H1 (cell line): Measurements from ENCODE around the gene SLC2A4. TPM values are rescaled to one million over a fixed set of nuclear protein-coding genes. Genes with fewer than 3 reads are reported as not detected.
A peak's percentile ranks its signal among the peaks of the same experiment; 100 is the strongest.

ENCODE experiments used
- EP300 ChIP-seq, 2 experiments: IDR thresholded peaks; 1 replicate in 1 of 2; 2 replicates in 1 of 2; pipeline ENCODE4 v1.6.1; 2011 to 2012; ENCODE audit warnings: low read depth in 2 of 2, low read length in 2 of 2, mild to moderate bottlenecking in 2 of 2, borderline replicate concordance in 1 of 2, inconsistent platforms in 1 of 2, moderate library complexity in 1 of 2
- NANOG ChIP-seq: IDR thresholded peaks from 2 replicates; pipeline ENCODE4 v1.6.1; 2011; ENCODE audit warnings: low read length, low read depth, mild to moderate bottlenecking, inconsistent platforms; ENCODE audit not compliant: insufficient read depth, poor library complexity, severe bottlenecking
- PHF8 ChIP-seq: fragments of 200-600 bp; sonication (generic); conservative IDR thresholded peaks from 2 replicates; pipeline ENCODE4 v1.7.1; 2012; ENCODE audit warnings: low read depth, mild to moderate bottlenecking, inconsistent platforms, low read length, moderate library complexity
- POLR2A ChIP-seq, 2 experiments: IDR thresholded peaks; 1 replicate in 1 of 2; 2 replicates in 1 of 2; pipeline ENCODE4 v1.6.1; 2011; ENCODE audit warnings: low read depth in 2 of 2, low read length in 2 of 2, mild to moderate bottlenecking in 2 of 2; ENCODE audit errors: control extremely low read depth in 1 of 2
- POLR2AphosphoS5 ChIP-seq: IDR thresholded peaks from 2 replicates; pipeline ENCODE4 v1.6.1; 2011; ENCODE audit warnings: low read depth, low read length
- SP1 ChIP-seq: IDR thresholded peaks from 2 replicates; pipeline ENCODE4 v1.6.1; 2011; ENCODE audit warnings: low read depth, low read length
- SUZ12 ChIP-seq: fragments of 200-600 bp; sonication (generic); IDR thresholded peaks from 2 replicates; pipeline ENCODE4 v1.6.1; 2012; ENCODE audit warnings: mild to moderate bottlenecking, inconsistent platforms, low read length, moderate library complexity, mixed read lengths
- TAF1 ChIP-seq: IDR thresholded peaks from 2 replicates; pipeline ENCODE4 v1.6.1; 2011; ENCODE audit warnings: mild to moderate bottlenecking, low read depth, low read length
- TAF7 ChIP-seq: optimal IDR thresholded peaks from 2 replicates; pipeline ENCODE3; 2011; ENCODE audit warnings: low read depth, mild to moderate bottlenecking, inconsistent platforms, low read length, moderate library complexity, borderline replicate concordance
- TBP ChIP-seq: IDR thresholded peaks from 2 replicates; pipeline ENCODE4 v1.6.1; 2011; ENCODE audit warnings: low read depth, low read length, improper control_type of control experiment
- YY1 ChIP-seq: IDR thresholded peaks from 2 replicates; pipeline ENCODE4 v1.6.1; 2011; ENCODE audit warnings: low read depth, mild to moderate bottlenecking, low read length
- polyA plus RNA-seq, 7 experiments: library from polyadenylated mRNA; depleted of rRNA in 3 of 7; stranded (reverse) in 5 of 7; unstranded in 2 of 7; fragments of >200 nt in 5 of 7; fragments of 200-250 nt in 2 of 7; gene quantifications; 1 replicate in 5 of 7; 2 replicates in 1 of 7; 4 replicates in 1 of 7; pipeline versions ENCODE4 v1.2.1 to v1.2.3, GENCODE V29; 2011 to 2013; ENCODE audit warnings: missing spikeins in 2 of 7, mixed read lengths in 2 of 7
- total RNA-seq: library from RNA; stranded (reverse); fragmentation: NEBNext Ultra II Directional; extraction: Animal tissue kit (Norgen Biotek cat#: 25700); gene quantifications from 2 replicates; pipeline ENCODE4 v1.2.1, GENCODE V29; 2021
- TF ChIP-seq, protein P1 (sequence below), 3 experiments: IDR thresholded peaks; 1 replicate in 2 of 3; 2 replicates in 1 of 3; pipeline versions ENCODE4 v1.5.1 to v1.6.1; 2011; ENCODE audit warnings: low read length in 3 of 3, mild to moderate bottlenecking in 3 of 3, inconsistent platforms in 2 of 3, low read depth in 1 of 3, moderate library complexity in 1 of 3; ENCODE audit not compliant: insufficient read depth in 1 of 3; ENCODE audit errors: control extremely low read depth in 1 of 3
- TF ChIP-seq, protein P2 (sequence below): IDR thresholded peaks from 2 replicates; pipeline ENCODE4 v1.6.1; 2012; ENCODE audit warnings: inconsistent platforms
- TF ChIP-seq, protein P3 (sequence below): IDR thresholded peaks from 2 replicates; pipeline ENCODE4 v1.6.1; 2012; ENCODE audit warnings: low read length, inconsistent platforms

Gene SLC2A4
- total and polyA plus RNA-seq, 2 of the 8 experiments (the other 6 are each of a cell fraction or from before 2014, with no cell fraction given), result 5.7 to 6.9 TPM

DNA sequence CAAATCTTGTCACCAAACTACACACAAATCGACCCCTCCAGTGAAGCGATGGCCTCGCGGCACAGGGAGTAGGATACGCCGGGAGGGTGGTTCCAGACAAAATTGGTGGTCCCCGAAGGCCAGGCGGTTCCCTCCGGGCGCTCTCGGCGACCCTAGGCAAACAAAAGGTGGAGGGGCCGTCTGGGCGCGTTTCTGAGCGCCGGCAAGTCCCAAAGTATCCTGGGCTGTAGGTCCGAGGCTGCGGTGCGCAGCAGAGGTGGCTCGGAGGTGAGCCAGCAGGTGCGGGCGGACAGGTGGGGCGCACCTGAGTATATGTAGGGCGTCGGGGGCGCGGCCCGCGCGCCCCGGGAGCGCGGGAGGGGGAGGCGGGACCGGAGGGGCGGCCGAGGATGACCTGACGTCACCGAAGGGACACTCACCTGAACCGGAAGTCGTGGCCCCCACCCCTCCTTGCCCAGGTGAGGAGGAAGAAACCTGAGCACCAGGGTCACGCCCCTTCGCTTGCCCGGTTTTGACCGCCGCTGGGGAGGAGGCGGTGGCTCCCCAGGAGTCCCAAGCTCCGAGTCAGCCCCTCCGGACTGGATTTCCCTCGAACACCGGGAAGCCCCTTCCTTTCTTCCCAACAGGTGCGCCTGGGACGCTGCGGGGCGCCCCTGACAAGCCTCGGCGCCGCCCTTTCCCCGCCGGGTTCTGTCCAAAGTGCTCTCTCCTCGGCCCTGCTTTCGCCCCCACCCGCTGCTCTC lies 19.2 kb upstream of the SLC2A4 start, which contains the start of gene CLDN7 (continued):
- TF ChIP-seq, protein P1, sequence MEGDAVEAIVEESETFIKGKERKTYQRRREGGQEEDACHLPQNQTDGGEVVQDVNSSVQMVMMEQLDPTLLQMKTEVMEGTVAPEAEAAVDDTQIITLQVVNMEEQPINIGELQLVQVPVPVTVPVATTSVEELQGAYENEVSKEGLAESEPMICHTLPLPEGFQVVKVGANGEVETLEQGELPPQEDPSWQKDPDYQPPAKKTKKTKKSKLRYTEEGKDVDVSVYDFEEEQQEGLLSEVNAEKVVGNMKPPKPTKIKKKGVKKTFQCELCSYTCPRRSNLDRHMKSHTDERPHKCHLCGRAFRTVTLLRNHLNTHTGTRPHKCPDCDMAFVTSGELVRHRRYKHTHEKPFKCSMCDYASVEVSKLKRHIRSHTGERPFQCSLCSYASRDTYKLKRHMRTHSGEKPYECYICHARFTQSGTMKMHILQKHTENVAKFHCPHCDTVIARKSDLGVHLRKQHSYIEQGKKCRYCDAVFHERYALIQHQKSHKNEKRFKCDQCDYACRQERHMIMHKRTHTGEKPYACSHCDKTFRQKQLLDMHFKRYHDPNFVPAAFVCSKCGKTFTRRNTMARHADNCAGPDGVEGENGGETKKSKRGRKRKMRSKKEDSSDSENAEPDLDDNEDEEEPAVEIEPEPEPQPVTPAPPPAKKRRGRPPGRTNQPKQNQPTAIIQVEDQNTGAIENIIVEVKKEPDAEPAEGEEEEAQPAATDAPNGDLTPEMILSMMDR (IDR thresholded peaks at IDR 0.05; ENCODE audit: control extremely low read depth in 1 of 3, insufficient read depth in 1 of 3, low read depth in 1 of 3, low read length in 3 of 3), result peak in 2 of 3 experiments; percentile 17 to 37; a peak in 2 of 4 replicates
- TF ChIP-seq POLR2A (IDR thresholded peaks at IDR 0.05; ENCODE audit: control extremely low read depth in 1 of 2, low read depth in 2 of 2, low read length in 2 of 2) (peak; percentile 98 to 99), TAF1 (peak; percentile 98), POLR2AphosphoS5 (peak; percentile 98), EP300 (IDR thresholded peaks at IDR 0.05; ENCODE audit: borderline replicate concordance in 1 of 2, low read depth in 2 of 2, low read length in 2 of 2) (0 out of 3 replicates have a peak, but pooled peaks of 1 of the 2 experiments have one; percentile 42), NANOG (no peak), SP1 (peak; percentile 88), YY1 (0 out of 2 replicates have a peak, but pooled peaks have one; percentile 9), TBP (peak; percentile 97), PHF8 (peak; percentile 77), SUZ12 (no peak), TAF7 (peak; percentile 98)
- TF ChIP-seq, protein P2, sequence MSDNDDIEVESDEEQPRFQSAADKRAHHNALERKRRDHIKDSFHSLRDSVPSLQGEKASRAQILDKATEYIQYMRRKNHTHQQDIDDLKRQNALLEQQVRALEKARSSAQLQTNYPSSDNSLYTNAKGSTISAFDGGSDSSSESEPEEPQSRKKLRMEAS, result no peak; the same call in 1 of the 2 replicates
- TF ChIP-seq, protein P3, sequence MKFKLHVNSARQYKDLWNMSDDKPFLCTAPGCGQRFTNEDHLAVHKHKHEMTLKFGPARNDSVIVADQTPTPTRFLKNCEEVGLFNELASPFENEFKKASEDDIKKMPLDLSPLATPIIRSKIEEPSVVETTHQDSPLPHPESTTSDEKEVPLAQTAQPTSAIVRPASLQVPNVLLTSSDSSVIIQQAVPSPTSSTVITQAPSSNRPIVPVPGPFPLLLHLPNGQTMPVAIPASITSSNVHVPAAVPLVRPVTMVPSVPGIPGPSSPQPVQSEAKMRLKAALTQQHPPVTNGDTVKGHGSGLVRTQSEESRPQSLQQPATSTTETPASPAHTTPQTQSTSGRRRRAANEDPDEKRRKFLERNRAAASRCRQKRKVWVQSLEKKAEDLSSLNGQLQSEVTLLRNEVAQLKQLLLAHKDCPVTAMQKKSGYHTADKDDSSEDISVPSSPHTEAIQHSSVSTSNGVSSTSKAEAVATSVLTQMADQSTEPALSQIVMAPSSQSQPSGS, result 0 out of 2 replicates have a peak, but pooled peaks have one; percentile 69
